NCI-H446 treated with DMSO at 0.1 percent for 48 hours (cell line): ENCODE measurements around the gene GPR137B.

Experiments
- DNase-seq: peaks from one replicate; lab custom pipeline; 2025; lab: John Stamatoyannopoulos, UW

The GPR137B gene, protein sequence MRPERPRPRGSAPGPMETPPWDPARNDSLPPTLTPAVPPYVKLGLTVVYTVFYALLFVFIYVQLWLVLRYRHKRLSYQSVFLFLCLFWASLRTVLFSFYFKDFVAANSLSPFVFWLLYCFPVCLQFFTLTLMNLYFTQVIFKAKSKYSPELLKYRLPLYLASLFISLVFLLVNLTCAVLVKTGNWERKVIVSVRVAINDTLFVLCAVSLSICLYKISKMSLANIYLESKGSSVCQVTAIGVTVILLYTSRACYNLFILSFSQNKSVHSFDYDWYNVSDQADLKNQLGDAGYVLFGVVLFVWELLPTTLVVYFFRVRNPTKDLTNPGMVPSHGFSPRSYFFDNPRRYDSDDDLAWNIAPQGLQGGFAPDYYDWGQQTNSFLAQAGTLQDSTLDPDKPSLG

GRCh38 chr1:236142253-236143103 lies at the start of gene GPR137B:
TSS of gene GPR137B (plus strand) at chr1:236142539. CDS start at chr1:236142623, 84 bp downstream.
- no peak for DNase-seq

DNA sequence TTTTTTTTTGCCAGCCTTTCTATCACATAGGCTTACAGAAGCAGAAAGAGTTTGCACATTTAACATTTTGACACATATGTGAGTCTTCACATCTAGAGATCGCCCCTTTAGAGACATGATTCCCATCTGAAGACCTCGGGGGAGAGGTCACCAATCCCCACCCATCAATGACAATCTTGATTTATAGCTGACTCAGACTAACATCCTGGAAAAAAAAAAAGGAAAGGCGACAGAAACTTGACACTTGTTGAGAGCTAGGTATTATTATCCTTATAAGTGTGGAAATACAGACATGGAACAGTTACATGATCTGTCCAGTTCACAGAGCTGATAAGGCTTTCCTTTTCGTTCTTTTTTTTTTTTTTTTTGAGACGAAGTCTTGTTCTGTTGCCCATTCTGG lies 49.4 kb upstream of the GPR137B start:
- DNase-seq = no peak

DNA sequence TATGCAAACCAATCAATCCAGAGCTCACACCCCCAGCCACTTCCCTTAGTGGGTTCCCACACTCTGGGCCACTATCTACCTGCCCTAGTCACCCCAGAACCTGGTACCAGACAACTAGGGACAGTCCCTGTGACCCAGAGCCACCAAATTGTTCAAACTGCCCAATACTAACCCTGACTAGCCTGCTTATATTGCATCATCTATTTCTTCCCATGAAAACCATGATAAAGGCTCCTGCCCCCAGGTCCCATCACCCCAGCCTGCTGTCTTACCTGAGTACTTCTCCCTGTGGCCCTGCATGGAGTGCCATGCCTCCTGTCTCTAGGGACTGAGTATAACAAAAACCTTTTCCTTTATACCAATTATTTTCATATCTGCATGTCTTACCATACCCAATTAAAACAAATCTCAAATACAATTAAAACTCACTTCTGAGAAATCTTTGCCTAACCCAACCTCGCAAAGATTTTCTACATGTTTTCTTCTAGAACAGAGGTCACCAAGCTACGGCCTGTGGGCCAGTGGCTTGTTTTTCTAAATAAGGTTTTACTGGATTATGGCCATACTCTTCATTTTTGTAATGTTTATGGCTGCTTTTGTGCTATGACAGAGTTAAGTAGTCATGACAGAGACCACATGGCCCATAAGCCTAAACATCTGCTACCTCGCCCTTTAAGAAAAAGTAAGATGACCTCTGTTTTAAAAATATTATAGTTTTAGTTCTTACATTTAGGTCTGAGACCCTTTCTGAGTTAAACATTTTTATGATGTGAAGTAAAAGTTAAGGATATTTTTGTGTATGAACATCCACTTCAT lies 46.4 kb upstream of the GPR137B start:
- no peak for DNase-seq

DNA sequence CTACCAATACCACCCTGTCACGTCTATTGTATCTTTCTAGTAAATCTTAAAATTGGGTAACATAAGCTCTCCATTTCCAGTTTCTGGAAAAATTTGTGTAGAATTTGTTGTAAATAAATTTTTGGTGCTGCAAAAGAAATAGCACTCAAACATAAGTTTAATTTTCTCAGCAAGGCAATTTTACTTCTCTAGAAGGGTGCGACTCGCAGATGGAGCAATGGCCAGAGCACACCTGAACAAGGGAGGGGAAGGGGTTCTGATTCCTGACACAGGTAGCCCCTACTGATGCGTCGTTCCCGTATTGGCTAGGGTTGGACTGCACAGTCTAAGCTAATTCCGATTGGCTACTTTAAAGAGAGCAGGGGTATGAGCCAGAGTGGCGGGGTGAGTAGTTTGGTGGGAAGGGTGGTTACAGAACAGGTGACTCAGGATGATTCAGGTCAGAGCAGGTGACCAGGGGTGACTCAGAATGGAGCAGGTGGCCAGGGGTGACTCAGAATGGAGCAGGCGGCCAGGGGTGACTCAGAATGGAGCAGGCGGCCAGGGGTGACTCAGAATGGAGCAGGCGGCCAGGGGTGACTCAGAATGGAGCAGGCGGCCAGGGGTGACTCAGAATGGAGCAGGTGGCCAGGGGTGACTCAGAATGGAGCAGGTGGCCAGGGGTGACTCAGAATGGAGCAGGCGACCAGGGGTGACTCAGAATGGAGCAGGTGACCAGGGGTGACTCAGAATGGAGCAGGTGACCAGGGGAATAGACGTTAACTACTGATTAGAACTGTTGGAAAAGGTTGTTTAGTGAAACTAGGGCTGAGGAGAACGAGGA lies 45.5 kb upstream of the GPR137B start:
- peak; percentile 9 for DNase-seq

DNA sequence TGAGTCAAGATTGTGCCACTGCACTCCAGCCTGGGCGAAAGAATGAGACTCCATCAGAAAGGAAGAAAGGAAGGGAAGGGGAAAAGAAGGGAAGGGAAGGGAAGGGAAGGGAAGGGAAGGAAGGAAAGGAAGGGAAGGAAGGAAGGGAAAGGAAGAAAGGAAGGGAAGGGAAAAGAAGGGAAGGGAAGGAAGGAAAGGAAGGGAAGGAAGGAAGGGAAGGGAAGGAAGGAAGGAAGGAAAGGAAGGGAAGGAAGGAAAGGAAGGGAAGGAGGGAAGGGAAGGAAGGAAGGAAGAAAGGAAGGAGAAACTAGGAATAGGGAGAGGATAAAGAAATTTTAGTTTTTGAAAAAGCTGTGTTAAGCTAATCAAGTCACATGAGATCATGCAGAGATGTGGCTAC lies 44.1 kb upstream of the GPR137B start:
- DNase-seq = no peak

GRCh38 chr1:236099355-236099974 lies 42.9 kb upstream of the GPR137B start:
- DNase-seq = no peak

DNA sequence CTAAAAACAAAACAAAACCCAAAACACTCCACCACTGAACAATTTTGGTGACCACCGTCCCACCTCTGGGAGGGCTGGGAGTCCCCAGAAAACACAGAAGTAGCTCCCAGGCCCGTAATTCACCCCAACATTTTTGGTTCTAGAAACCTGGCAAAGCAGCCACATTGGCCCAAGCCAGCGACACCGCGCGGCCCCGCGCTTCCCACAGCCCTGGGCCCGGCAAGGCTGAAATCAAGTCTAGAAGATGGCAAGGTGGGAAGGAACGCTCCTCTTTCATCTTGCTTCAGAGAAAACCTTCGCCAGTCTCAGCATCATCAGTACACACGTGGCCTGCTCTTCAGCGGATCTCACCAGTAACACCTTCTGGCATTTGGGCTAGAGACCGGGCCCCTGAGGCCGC lies 41.5 kb upstream of the GPR137B start:
- DNase-seq = no peak

DNA sequence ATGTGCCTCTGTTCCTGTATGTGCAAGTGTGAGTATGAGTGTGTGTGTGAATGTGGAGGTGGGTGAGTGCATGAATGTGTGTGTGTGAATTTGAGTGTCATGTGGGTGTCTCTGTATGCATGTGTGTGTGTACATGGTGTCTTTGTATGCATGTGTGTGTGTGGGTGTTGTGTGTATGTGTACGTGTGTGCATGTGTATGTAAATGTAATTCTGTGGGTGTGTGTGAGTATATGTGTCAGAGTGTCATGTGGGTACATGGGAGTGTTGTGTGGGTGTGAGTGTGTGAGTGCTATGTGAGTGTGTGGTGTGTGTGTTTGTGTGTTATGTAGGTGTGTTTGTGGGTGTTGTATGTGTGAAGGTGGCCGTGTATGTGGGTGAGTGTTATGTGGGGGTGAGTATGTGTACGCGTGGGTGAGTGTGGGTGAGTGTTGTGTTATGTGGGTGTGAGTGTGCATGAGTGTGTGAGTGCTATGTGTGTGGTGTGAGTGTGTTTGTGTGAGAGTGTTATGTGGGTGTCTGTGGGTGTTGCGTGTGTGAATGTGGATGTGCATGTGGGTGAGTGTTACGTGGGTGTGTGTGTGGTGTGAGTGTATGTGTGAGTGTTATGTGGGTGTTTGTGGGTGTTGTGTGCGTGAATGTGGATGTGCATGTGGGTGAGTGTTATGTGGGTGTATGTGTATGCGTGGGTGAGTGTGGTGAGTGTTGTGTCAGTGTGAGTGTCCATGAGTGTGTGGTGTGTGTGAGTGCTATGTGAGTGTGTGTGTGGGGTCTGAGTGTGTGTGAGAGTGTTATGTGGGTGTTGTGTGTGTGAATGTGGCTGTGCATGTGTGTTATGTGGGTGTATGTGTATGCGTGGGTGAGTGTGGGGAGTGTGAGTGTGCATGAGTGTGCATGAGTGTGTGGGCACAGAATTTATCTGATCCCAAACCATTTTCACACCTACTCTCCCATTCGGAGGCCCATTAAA lies 40.8 kb upstream of the GPR137B start:
- no peak for DNase-seq

- no peak for DNase-seq
Measured at GRCh38 chr1:236102611-236103010, 39.7 kb upstream of the GPR137B start.

DNA sequence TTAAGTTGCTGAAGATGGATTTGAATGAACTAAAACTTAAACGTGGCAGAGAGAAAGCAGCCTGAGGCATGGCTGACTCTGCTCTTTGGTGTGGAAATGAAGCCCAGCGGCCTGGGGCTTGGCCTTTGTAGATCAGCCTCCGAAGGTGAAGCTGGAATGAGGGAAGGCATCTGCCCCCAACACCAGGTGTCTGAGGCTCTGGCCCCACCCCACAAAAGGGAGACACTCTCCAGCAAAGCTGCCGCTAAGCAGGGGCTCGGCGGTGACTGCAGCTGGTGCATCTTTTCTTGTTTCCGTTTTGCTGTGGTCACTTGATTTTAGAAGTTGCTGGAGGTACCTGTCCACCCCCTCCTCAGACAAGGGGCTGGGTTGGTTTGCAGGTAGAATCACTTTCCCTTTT lies 39.3 kb upstream of the GPR137B start:
- DNase-seq = no peak

GRCh38 chr1:236103646-236104218 lies 38.6 kb upstream of the GPR137B start:
- DNase-seq = peak; percentile 1

GRCh38 chr1:236107121-236107907 lies 35.0 kb upstream of the GPR137B start:
- DNase-seq = no peak

- DNase-seq = no peak
Measured at GRCh38 chr1:236108027-236108648, 34.2 kb upstream of the GPR137B start.

GRCh38 chr1:236110137-236110536 lies 32.2 kb upstream of the GPR137B start:
- DNase-seq = no peak

- DNase-seq = no peak
Measured at GRCh38 chr1:236111527-236112331, 30.6 kb upstream of the GPR137B start.

GRCh38 chr1:236112332-236112627 lies 30.1 kb upstream of the GPR137B start:
- DNase-seq = no peak

GRCh38 chr1:236113324-236114032 lies 28.9 kb upstream of the GPR137B start:
- DNase-seq = no peak
